HG03558 (cell line): Measurements from ENCODE around the gene NXN.
"Not testable (repeated sequence)": the region's sequence is repeated elsewhere in the genome, so short reads cannot be mapped to it uniquely, and the experiment has no call there.

Experiments used
- ATAC-seq: cut with Tn5 transposase; IDR thresholded peaks from one replicate; pipeline ENCODE4 v1.9.1; 2021; ENCODE audit warnings: moderate number of reproducible peaks; ENCODE audit not compliant: unreplicated experiment; ENCODE audit errors: extremely low read depth

Gene NXN

GRCh38 chr17:981292-981658, 1.7 kb upstream of the NXN start:
- ATAC-seq: no peak

- ATAC-seq: no peak
These were observed 1.1 kb upstream of the NXN start for GRCh38 chr17:980406-981291.

GRCh38 chr17:979212-979538, 401 bp downstream of the NXN start:
- ATAC-seq: no peak

GRCh38 chr17:978103-979093, 1.2 kb downstream of the NXN start:
- ATAC-seq: no peak

- no peak for ATAC-seq
These were observed 2.4 kb downstream of the NXN start for GRCh38 chr17:977166-977565.

GRCh38 chr17:976312-976711, 3.3 kb downstream of the NXN start:
- ATAC-seq: no peak

- no peak for ATAC-seq
These were observed 4.1 kb downstream of the NXN start for GRCh38 chr17:975371-975915.

GRCh38 chr17:974778-975177, 4.8 kb downstream of the NXN start:
- ATAC-seq: not testable (repeated sequence)

- no peak for ATAC-seq
These were observed 6.5 kb downstream of the NXN start for GRCh38 chr17:973053-973452.

- ATAC-seq: not testable (repeated sequence)
These were observed 7.7 kb downstream of the NXN start for GRCh38 chr17:971861-972260.

- ATAC-seq: no peak
These were observed 9.2 kb downstream of the NXN start for GRCh38 chr17:970364-970763.

- no peak for ATAC-seq
These were observed 9.7 kb downstream of the NXN start for GRCh38 chr17:969811-970355.

GRCh38 chr17:968812-969730, 10.5 kb downstream of the NXN start:
- no peak for ATAC-seq

GRCh38 chr17:967122-967521, 12.5 kb downstream of the NXN start:
- ATAC-seq: no peak

GRCh38 chr17:965311-965989, 14.1 kb downstream of the NXN start:
- ATAC-seq: no peak

- no peak for ATAC-seq
These were observed 14.7 kb downstream of the NXN start for GRCh38 chr17:964876-965275.

GRCh38 chr17:962670-963069, 16.9 kb downstream of the NXN start:
- ATAC-seq: no peak

GRCh38 chr17:962166-962565, 17.4 kb downstream of the NXN start:
- ATAC-seq: no peak
